Forelimb muscle (tissue), 1 donor: ENCODE measurements around the gene AARS1. TPM values are rescaled to one million over a fixed set of nuclear protein-coding genes. Genes with fewer than 3 reads are reported as not detected.
"Not testable (repeated sequence)": the region's sequence is repeated elsewhere in the genome, so short reads cannot be mapped to it uniquely, and the experiment has no call there.

Experiments
- DNase-seq: peaks from one replicate; pipeline ENCODE4 v3.0.0-alpha.2; 2013; ENCODE audit warnings: low read depth
- polyA plus RNA-seq: library from polyadenylated mRNA; unstranded; fragments of 120-200 nt; gene quantifications from one replicate; pipeline ENCODE4 v1.2.1, GENCODE V29; 2013; ENCODE audit not compliant: insufficient read length

Gene AARS1
- polyA plus RNA-seq, 1 donor = 60.2 TPM

- not testable (repeated sequence) for DNase-seq
These were observed 64.7 kb downstream of the AARS1 start for GRCh38 chr16:70224645-70225044.

- DNase-seq = not testable (repeated sequence)
These were observed 65.3 kb downstream of the AARS1 start for GRCh38 chr16:70223971-70224513.

GRCh38 chr16:70223216-70223615, 66.1 kb downstream of the AARS1 start:
- not testable (repeated sequence) for DNase-seq

GRCh38 chr16:70222574-70222973, 66.7 kb downstream of the AARS1 start:
- not testable (repeated sequence) for DNase-seq

GRCh38 chr16:70218586-70218985, 70.7 kb downstream of the AARS1 start:
- not testable (repeated sequence) for DNase-seq

- not testable (repeated sequence) for DNase-seq
These were observed 82.9 kb downstream of the AARS1 start for GRCh38 chr16:70206382-70206781.

GRCh38 chr16:70204668-70205405, 84.5 kb downstream of the AARS1 start:
- not testable (repeated sequence) for DNase-seq

GRCh38 chr16:70204010-70204409, 85.3 kb downstream of the AARS1 start:
- not testable (repeated sequence) for DNase-seq

- DNase-seq = not testable (repeated sequence)
These were observed 85.8 kb downstream of the AARS1 start for GRCh38 chr16:70203508-70203907.

Other genes with a start within 250 kb of the AARS1 start
- 24.5 TPM for gene PDPR, start 175.2 kb downstream of the AARS1 start, polyA plus RNA-seq
- gene CLEC18C, start 115.7 kb downstream of the AARS1 start, polyA plus RNA-seq = 1.3 TPM
- gene EXOSC6, start 37.6 kb downstream of the AARS1 start, polyA plus RNA-seq = 14.2 TPM
- 19.9 TPM for gene DDX19B, start 9.7 kb upstream of the AARS1 start, polyA plus RNA-seq
- gene DDX19A, start 57.4 kb upstream of the AARS1 start, polyA plus RNA-seq = 33.9 TPM
- gene ST3GAL2, start 149.6 kb upstream of the AARS1 start, polyA plus RNA-seq = 24.1 TPM
- gene FCSK, start 165.1 kb upstream of the AARS1 start, polyA plus RNA-seq = 8.4 TPM
- gene COG4, start 234.0 kb upstream of the AARS1 start, polyA plus RNA-seq = 41.5 TPM
- gene SF3B3, start 234.3 kb upstream of the AARS1 start, polyA plus RNA-seq = 202 TPM